Activated CD8-positive, alpha-beta T cell treated with anti-CD3 and anti-CD28 coated beads, Interleukin-2, amount 10 ng/mL, durations not matched to agents 7 days and 5 days (primary cell): ENCODE measurements around the gene LMTK3. TPM values are rescaled to one million over a fixed set of nuclear protein-coding genes. Genes with fewer than 3 reads are reported as not detected.
"Not testable (repeated sequence)": the region's sequence is repeated elsewhere in the genome, so short reads cannot be mapped to it uniquely, and the experiment has no call there.

Experiments used
- ATAC-seq: fragments of 150-1000 bp; cut with Tn5 transposase; one replicate; pipeline ENCODE4 v1.10.0; 2021; ENCODE audit warnings: moderate library complexity
- CTCF ChIA-PET: fragments of 350-600 bp; sonication (Branson Sonifier 250); formaldehyde crosslinking; loops from one replicate; lab custom pipeline; 2021; ENCODE audit warnings: antibody characterized with exemption; lab: Charles Lee
- POLR2A ChIA-PET: fragments of 350-600 bp; sonication (Branson Sonifier 250); formaldehyde crosslinking; loops from one replicate; lab custom pipeline; 2021; ENCODE audit warnings: antibody characterized with exemption; lab: Charles Lee
- DNase-seq: peaks from one replicate; pipeline ENCODE4 v3.0.0-alpha.2; 2020
- H3K27ac Mint-ChIP-seq: one replicate; pipeline ENCODE4 v1.8.0; 2021; ENCODE audit warnings: mild to moderate bottlenecking, mixed read lengths
- H3K27me3 Mint-ChIP-seq: one replicate; pipeline ENCODE4 v1.8.0; 2021; ENCODE audit warnings: low read depth, mixed read lengths
- H3K36me3 Mint-ChIP-seq: one replicate; pipeline ENCODE4 v1.8.0; 2021; ENCODE audit warnings: low read depth, mixed read lengths
- H3K4me1 Mint-ChIP-seq: one replicate; pipeline ENCODE4 v1.8.0; 2021; ENCODE audit warnings: low read depth, mixed read lengths
- H3K4me3 Mint-ChIP-seq: one replicate; pipeline ENCODE4 v1.8.0; 2021; ENCODE audit warnings: mild to moderate bottlenecking, mixed read lengths
- H3K9me3 Mint-ChIP-seq: one replicate; pipeline ENCODE4 v1.8.0; 2022; ENCODE audit warnings: mixed read lengths; ENCODE audit not compliant: insufficient read depth
- total RNA-seq, 2 experiments: library from RNA; stranded (reverse); gene quantifications; one replicate each; pipeline ENCODE4 v1.2.3, GENCODE V29; 2021

LMTK3 gene
- total RNA-seq, 2 experiments from 2014 or later = 2.8 to 3.7 TPM

DNA sequence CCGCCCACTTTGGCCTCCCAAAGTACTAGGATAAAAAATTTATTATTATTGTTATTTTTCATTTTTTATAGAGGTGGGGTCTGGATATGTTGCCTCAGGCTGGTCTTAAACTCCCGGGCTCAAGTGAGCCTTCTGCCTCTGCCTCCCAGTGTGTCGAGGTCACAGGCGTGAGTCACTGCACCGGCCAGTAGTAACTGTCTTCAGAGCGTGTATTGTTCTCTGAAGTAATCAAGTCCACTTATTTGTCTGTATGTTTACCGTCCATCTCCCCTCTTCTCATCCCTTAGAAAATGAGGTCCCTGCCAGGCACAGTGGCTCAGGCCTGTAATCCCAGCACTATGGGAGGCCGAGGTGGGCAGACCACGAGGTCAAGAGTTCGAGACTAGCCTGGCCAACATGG is 22.1 kb upstream of the LMTK3 start:
- ChIA-PET POLR2A (no interaction called here), CTCF (no interaction called here)
- Mint-ChIP-seq H3K27ac (no peak overlapping the region), H3K36me3 (no peaks in the 10 kb centered on the region), H3K4me3 (no peak overlapping the region), H3K9me3 (peaks cover 6% of the 10 kb centered on the region), H3K27me3 (no peaks in the 10 kb centered on the region), H3K4me1 (no peaks in the 10 kb centered on the region)
- no peak for ATAC-seq
- no peak for DNase-seq

DNA sequence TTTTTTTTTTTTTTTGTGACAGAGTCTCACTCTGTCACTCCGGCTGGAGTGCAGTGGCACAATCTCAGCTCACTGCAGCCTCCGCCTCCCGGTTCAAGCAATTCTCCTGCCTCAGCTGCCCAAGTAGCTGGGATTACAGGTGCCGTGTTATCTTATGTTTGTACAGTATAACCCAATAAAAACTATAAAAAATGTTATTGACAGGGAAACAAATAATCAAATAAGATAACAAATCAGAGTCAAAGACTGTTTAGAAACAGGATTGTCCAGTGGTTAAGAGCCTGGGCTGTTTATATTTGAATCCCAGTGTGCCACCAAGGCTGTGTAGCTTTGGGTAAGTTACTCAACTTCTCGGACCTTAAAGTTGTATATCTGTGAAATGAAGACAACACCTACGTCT is 19.1 kb upstream of the LMTK3 start:
- no peak overlapping the region for H3K27ac Mint-ChIP-seq
- H3K36me3 Mint-ChIP-seq = no peaks in the 10 kb centered on the region
- no peaks in the 10 kb centered on the region for H3K27me3 Mint-ChIP-seq
- H3K4me3 Mint-ChIP-seq = no peak overlapping the region
- ChIA-PET CTCF (no interaction called here), POLR2A (no interaction called here)
- H3K4me1 Mint-ChIP-seq = no peaks in the 10 kb centered on the region
- peaks cover 21% of the 10 kb centered on the region for H3K9me3 Mint-ChIP-seq
- ATAC-seq (no peak), DNase-seq (no peak)

DNA sequence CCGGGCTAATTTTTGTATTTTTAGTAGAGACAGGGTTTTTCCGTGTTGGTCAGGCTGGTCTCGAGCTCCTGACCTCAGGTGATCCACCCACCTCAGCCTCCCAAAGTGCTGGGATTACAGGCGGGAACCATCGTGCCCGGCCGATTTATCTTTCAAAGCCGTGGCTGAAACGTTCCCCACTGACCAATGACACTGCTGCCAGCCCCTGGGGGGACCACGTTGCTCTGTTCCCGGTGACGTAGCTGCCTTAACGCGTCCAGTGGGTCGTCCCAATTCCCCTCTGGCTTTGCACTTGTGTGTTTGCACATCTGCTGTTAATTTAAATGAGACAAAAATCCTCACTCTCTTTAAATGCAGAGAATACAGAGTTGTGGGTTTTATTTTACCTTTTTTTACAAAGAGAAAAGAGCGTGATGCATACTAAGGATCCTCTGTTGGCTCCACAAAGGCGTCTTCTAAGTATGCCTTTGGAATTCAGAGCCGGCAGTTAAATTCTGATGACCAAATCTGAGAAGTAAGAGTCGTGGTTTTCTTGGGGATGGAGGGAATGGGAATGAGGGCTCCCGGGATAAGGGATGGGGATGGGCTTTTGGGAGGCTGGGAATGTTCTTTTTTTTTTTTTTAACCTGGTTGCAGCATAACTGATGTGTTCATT is 18.6 kb upstream of the LMTK3 start:
- no peaks in the 10 kb centered on the region for H3K27me3 Mint-ChIP-seq
- CTCF ChIA-PET = no interaction called here
- no peaks in the 10 kb centered on the region for H3K36me3 Mint-ChIP-seq
- POLR2A ChIA-PET = no interaction called here
- no peaks in the 10 kb centered on the region for H3K4me1 Mint-ChIP-seq
- peaks cover 21% of the 10 kb centered on the region for H3K9me3 Mint-ChIP-seq
- H3K4me3 Mint-ChIP-seq = no peak overlapping the region
- DNase-seq (no peak), ATAC-seq (no peak)
- no peak overlapping the region for H3K27ac Mint-ChIP-seq

DNA sequence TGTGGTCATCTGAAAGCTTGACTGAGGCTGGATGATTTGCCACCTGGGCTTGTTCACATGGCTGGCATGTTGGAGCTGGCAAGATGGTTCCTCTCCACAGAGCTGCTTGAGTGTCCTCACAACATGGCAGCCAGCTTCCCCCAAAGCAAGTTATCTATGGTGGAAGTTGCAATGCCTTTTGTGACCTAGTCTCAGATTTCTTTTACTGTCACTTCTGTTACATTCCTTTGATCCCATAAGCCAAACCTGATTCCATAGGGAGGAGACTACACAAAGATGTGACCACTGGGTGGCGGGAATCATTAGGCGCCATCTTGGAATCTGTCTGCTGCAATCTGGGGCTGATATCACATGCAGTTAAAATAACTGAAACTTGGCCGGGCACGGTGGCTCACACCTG is 17.5 kb upstream of the LMTK3 start:
- POLR2A ChIA-PET = no interaction called here
- Mint-ChIP-seq H3K27me3 (no peaks in the 10 kb centered on the region), H3K27ac (no peak overlapping the region), H3K36me3 (no peaks in the 10 kb centered on the region), H3K9me3 (peaks cover 28% of the 10 kb centered on the region), H3K4me3 (no peak overlapping the region), H3K4me1 (no peaks in the 10 kb centered on the region)
- ATAC-seq (no peak), DNase-seq (no peak)
- CTCF ChIA-PET = interaction anchor here (0.9 to 1.0 kb wide), 2 partner anchors 58 to 59 kb away, joined by 3 read pairs; no protein-coding TSS in a partner anchor

DNA sequence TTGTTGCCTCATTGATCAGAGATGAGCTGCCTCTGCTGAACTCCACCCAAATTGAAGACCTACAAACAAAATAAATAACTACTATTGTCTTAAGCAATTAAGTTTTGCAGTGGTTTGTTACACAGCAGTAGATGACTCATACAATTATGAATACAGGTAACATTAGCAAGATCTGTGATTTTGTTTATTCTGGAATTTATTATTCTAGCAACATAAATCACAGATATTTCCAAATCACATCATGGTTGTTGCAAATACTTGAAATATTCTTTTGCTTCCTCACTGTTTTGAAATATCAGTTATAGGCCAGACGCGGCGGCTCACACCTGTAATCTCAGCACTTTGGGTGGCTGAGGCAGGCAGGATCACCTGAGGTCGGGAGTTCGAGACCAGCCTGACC is 13.1 kb upstream of the LMTK3 start:
- CTCF ChIA-PET = interaction anchor here (1.2 kb wide), 1 partner anchor 19 kb away, joined by 4 read pairs; no protein-coding TSS in a partner anchor
- H3K4me1 Mint-ChIP-seq = no peaks in the 10 kb centered on the region

DNA sequence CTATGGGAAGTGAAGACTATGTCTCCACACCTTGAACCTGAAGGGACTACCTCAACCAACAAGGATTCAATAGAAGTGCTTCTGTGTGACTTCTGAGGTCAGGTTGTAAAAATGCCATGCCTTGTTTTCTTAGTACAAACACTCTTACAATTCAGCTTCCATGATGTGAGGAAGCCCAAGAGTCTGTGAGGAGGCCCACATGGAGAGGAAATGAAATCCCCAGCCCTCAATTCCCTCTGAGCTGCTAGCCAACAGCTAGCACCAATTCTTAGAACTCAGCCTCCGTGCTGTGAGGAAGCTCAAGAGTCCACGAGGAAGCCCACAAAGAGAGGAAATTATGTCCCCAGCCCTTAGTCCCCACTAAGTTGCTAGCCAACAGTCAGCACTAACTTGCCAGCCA is 12.6 kb upstream of the LMTK3 start:
- ChIA-PET CTCF (interaction anchor here (1.2 kb wide), 2 partner anchors 18 to 65 kb away, joined by 3 to 4 read pairs; no protein-coding TSS in a partner anchor), POLR2A (no interaction called here)
- ATAC-seq = no peak
- Mint-ChIP-seq H3K27me3 (peaks cover 2% of the 10 kb centered on the region), H3K4me3 (no peak overlapping the region), H3K4me1 (no peaks in the 10 kb centered on the region), H3K27ac (no peak overlapping the region), H3K36me3 (no peaks in the 10 kb centered on the region), H3K9me3 (peaks cover 27% of the 10 kb centered on the region)
- DNase-seq = no peak

More for the DNA sequence above, 13.1 kb upstream of the LMTK3 start:
- Mint-ChIP-seq H3K4me3 (no peak overlapping the region), H3K27me3 (peaks cover 2% of the 10 kb centered on the region), H3K36me3 (no peaks in the 10 kb centered on the region), H3K9me3 (peaks cover 30% of the 10 kb centered on the region), H3K27ac (no peak overlapping the region)
- ATAC-seq (no peak), DNase-seq (no peak)
- POLR2A ChIA-PET = no interaction called here

DNA sequence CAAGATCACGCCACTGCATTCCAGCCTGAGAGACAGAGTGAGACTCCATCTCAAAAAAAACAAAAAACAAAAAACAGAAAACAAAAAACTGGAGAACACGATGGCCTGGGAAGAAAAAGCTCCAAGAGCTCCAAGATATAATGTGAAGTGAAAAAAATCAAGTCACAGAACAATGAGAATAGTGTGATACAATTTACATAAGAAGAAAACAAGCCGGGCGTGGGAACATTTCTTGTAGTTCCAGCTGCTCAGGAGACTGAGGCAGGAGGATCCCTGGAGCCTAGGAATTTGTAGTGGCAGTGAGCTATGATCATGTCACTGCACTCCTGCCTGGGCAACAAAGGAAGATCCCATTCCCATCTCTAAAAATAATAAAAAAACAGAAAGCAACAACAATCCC is 8.5 kb upstream of the LMTK3 start:
- peaks cover 2% of the 10 kb centered on the region for H3K27me3 Mint-ChIP-seq
- peaks cover 9% of the 10 kb centered on the region for H3K9me3 Mint-ChIP-seq
- no peak overlapping the region for H3K27ac Mint-ChIP-seq
- no peaks in the 10 kb centered on the region for H3K36me3 Mint-ChIP-seq
- CTCF ChIA-PET = interaction anchor here (0.6 to 1.2 kb wide), 3 partner anchors 14 to 68 kb away, joined by 3 to 4 read pairs (median 3); no protein-coding TSS in a partner anchor
- DNase-seq = no peak
- POLR2A ChIA-PET = no interaction called here
- no peak for ATAC-seq
- H3K4me1 Mint-ChIP-seq = no peaks in the 10 kb centered on the region
- H3K4me3 Mint-ChIP-seq = no peak overlapping the region

DNA sequence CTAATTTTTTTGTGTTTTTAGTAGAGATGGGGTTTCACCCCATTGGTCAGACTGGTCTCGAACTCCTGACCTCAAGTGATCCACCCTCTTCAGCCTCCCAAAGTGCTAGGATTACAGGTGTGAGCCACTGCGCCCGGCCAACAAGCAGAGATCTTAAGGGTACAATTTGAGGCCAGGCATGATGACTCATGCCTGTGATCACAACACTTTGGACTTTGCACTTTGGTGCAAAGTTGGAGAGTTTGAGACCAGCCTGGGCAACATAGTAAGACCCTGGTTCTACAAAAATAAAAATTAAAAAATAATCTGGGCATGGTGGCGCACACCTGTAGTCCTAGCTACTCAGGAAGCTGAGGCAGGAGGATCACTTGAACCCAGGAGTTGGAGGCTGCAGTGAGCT is 7.8 kb upstream of the LMTK3 start:
- CTCF ChIA-PET = interaction anchor here (0.9 to 1.2 kb wide), 2 partner anchors 13 to 69 kb away, joined by 3 to 4 read pairs; no protein-coding TSS in a partner anchor
- H3K36me3 Mint-ChIP-seq, DNase-seq, ATAC-seq, POLR2A ChIA-PET, H3K9me3 Mint-ChIP-seq, H3K4me3 Mint-ChIP-seq, H3K4me1 Mint-ChIP-seq, H3K27ac Mint-ChIP-seq, H3K27me3 Mint-ChIP-seq: not testable (repeated sequence)

DNA sequence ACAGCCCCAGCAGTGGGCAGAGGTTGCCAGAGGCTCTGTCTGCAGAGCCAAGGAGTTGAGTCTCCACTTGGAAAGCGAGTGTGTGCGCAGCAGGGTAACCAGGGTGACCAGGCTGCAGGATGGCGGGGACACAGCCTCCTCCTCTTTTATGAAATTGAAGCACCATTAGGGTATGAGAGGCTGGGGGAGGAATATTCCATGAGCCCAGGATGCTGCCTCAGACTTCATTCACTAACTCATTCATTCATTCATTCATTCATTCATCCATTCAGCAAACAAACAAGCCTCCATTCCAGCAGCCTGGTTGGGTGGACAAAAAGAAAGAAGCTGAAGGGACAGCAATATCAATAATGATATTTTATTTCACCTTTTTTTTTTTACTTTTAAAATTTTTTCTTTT is 6.6 kb upstream of the LMTK3 start:
- no peaks in the 10 kb centered on the region for H3K36me3 Mint-ChIP-seq
- H3K27me3 Mint-ChIP-seq = no peaks in the 10 kb centered on the region
- peaks cover 8% of the 10 kb centered on the region for H3K4me1 Mint-ChIP-seq
- no peaks in the 10 kb centered on the region for H3K9me3 Mint-ChIP-seq
- no peak overlapping the region for H3K27ac Mint-ChIP-seq
- ChIA-PET POLR2A (no interaction called here), CTCF (interaction anchor here (1.4 kb wide), 1 partner anchor 66 kb away, joined by 4 read pairs; no protein-coding TSS in a partner anchor)
- H3K4me3 Mint-ChIP-seq = no peak overlapping the region
- no peak for DNase-seq
- ATAC-seq = no peak

DNA sequence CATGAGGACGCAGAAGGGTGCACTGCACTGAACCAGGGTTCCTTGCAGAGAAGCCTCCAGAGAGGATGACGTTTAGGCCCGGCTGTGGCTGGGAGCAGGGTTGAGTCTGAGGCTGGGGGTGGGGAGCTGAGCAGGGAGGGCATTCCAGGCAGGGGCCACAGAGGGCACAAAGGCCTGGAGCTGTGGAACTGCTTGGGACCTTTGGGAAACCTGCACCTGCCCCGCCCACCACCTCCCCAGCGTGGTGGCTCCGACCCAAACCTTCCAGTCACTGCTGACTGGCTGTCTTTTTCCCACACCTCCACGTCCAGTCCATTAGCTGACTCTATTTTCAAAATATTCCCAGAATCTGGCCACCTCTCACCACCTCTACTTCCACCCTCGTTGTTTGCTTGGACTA is 4.9 kb upstream of the LMTK3 start:
- Mint-ChIP-seq H3K4me1 (peaks cover 8% of the 10 kb centered on the region), H3K36me3 (no peaks in the 10 kb centered on the region), H3K27ac (no peak overlapping the region), H3K4me3 (no peak overlapping the region), H3K27me3 (no peaks in the 10 kb centered on the region), H3K9me3 (no peaks in the 10 kb centered on the region)
- DNase-seq (no peak), ATAC-seq (no peak)
- ChIA-PET POLR2A (no interaction called here), CTCF (interaction anchor here (1.1 to 1.7 kb wide), 2 partner anchors 27 to 93 kb away, joined by 3 to 5 read pairs; no protein-coding TSS in a partner anchor)

DNA sequence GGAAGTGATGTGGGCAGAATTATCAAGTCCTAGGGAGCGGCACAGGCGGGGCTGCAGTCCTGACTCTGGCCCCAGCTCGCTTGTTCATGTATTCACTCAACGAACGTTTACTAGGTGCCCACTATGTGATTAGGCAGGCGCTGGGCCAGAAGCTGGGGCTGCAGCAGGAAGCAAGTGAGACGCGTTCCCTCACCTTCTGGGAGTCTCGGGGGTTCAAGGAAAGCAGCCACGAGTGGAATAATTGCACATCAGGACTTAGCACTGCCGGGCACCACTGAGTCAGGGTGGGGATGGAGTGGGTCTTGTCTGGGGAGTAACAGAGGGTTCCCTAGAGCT is 2.5 kb upstream of the LMTK3 start:
- Mint-ChIP-seq H3K36me3 (no peaks in the 10 kb centered on the region), H3K27ac (no peak overlapping the region), H3K9me3 (no peaks in the 10 kb centered on the region), H3K4me3 (no peak overlapping the region), H3K27me3 (no peaks in the 10 kb centered on the region), H3K4me1 (peaks cover 18% of the 10 kb centered on the region)
- DNase-seq = no peak
- ATAC-seq = no peak
- ChIA-PET CTCF (interaction anchor here (1.4 to 3.5 kb wide), 4 partner anchors 9 to 95 kb away, joined by 3 to 18 read pairs (median 6); no protein-coding TSS in a partner anchor), POLR2A (no interaction called here)

DNA sequence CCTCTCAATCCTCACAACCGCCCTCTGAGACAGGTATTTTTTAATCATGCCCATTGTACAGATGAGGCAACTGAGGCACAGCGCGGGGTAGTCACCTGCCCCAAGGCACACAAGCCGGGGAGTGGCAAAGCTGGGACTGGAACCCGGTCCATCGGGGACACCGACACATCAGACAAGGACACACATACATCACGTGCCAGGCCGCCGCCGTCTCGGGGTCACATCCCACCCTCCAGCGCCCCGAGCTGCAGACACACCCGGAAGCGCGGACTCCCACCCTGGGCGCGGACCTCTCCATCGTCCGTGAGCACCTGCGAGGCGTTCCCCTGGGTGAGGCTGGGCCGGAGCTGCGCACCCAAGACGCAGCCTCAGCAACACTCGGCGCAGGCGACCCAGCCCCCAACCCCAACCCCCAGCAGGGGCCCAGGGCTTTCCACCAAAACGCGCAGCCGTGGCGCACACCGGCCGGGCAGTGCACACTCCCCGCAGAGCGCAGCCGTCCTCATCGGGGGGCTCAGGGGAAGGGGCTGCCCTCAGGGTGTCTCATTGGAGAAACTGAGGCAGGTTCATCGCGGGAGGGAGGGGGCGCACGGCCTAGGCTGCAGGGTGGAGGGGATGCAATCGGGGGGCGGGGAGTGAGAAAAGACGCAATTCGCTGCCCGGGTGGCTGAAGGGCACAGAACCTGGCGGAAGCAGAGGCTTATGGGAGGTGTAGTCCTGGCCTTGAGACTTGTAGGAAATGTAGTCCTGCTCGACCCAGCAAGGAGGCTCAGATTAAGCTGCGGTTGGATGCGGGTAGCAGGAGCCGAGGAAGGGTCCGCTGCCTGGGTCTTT is 1.9 kb upstream of the LMTK3 start:
- Mint-ChIP-seq H3K27ac (no peak overlapping the region), H3K27me3 (no peaks in the 10 kb centered on the region), H3K9me3 (no peaks in the 10 kb centered on the region), H3K4me1 (peaks cover 18% of the 10 kb centered on the region), H3K36me3 (no peaks in the 10 kb centered on the region), H3K4me3 (no peak overlapping the region)
- ATAC-seq (peak; percentile 78), DNase-seq (peak; percentile 86)
- CTCF ChIA-PET = interaction anchor here (1.4 to 3.5 kb wide), 4 partner anchors 8 to 95 kb away, joined by 3 to 18 read pairs (median 6); no protein-coding TSS in a partner anchor
- POLR2A ChIA-PET = interaction anchor here (0.5 kb wide), 1 partner anchor 1164 kb away, joined by 3 read pairs; the partner anchor contains the start of gene DHX34
